NCI-H446 (cell line): ENCODE data around the gene API5.

Experiments
- DNase-seq, 2 experiments: peaks; one replicate each; lab custom pipeline; 2025; lab: John Stamatoyannopoulos, UW

API5 gene

GRCh38 chr11:43359422-43359818 is 47.6 kb downstream of the API5 start:
- no peak for DNase-seq

GRCh38 chr11:43360361-43361032 is 48.7 kb downstream of the API5 start:
- DNase-seq = peak in 1 of 2 experiments; percentile 57

GRCh38 chr11:43366677-43367076 is 54.9 kb downstream of the API5 start:
- DNase-seq = no peak

- no peak for DNase-seq
Observed at GRCh38 chr11:43367382-43368178, 55.8 kb downstream of the API5 start.

- no peak for DNase-seq
Observed at GRCh38 chr11:43376065-43376464, 64.3 kb downstream of the API5 start.

- DNase-seq = no peak
Observed at GRCh38 chr11:43376594-43376993, 64.8 kb downstream of the API5 start.

GRCh38 chr11:43377389-43377788 is 65.6 kb downstream of the API5 start:
- DNase-seq = no peak

GRCh38 chr11:43378897-43379296 is 67.1 kb downstream of the API5 start:
- DNase-seq = no peak

DNA sequence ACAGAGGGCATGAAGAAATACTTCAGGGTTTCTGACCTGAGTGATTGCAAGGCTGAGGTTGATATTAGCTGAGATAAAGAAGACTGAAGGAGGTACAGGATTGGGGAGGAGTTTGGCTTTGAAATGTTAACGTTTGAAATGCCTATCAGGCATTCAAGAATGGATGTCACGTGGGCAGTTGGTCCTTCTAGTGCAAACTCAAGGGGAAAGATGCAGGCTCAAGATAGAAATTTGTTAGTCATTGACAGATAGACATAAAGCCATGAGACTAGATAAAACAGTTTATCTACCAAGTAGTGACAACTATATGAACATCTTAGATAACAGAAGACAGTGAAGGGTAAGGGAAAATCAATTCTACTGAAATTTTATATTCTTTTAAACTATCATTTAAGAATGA is 70.0 kb downstream of the API5 start:
- no peak for DNase-seq

GRCh38 chr11:43382614-43383013 is 70.8 kb downstream of the API5 start:
- DNase-seq = no peak

DNA sequence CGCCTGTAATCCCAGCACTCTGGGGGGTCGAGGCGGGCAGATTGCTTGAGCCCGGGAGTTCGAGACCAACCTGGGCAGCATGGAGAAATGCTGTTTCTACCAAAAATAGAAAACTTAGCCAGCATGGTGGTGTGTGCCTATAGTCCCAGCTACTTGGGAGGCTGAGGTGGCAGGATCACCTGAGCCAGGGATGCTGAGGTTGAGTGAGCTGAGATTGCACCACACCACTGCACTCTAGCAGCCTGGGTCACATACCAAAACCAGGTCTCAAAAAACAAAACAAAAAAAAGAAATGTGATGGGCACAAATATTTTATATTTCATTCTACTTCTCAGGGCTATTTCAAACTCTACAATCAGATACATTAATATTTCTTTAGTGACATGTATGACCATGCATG is 72.6 kb downstream of the API5 start:
- no peak for DNase-seq

GRCh38 chr11:43392713-43393112 is 80.9 kb downstream of the API5 start:
- DNase-seq = no peak

DNA sequence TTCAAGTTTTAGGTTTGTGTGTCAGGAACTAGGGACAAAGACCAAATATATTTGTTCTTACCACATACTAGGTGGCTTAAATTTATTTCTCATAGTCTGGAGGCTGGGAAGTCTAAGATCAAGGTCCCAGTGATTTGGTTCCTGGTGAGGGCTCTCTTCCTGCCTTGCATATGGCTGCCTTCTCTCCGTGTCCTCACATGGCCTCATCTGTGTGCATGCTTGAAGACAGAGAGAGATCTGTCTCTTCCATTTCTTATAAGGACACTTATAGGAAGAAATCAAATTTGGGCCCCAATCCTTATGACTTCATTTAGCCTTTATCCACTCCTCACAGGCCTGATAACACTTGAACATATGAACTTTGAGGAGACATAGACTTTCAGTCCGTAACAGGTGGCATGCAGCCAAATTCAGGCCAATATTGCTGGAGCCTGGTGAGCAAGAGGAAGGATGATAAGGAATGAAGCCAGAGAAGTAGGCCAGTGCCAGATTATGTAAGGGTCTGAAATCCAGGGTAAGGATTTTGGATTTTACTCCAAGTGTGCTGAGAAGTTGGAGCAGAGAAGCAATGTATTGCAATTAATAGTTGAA is 82.1 kb downstream of the API5 start:
- DNase-seq = peak in 1 of 2 experiments; percentile 4
